Measurements from ENCODE around the gene WDR55. TPM values are rescaled to one million over a fixed set of nuclear protein-coding genes. Genes with fewer than 3 reads are reported as not detected.
A peak's percentile ranks its signal among the peaks of the same experiment; 100 is the strongest.
"Not testable (repeated sequence)": the region's sequence is repeated elsewhere in the genome, so short reads cannot be mapped to it uniquely, and the experiment has no call there.

WDR55 gene
- total and polyA plus RNA-seq, 2 of the 13 experiments (the other 11 are each of a cell fraction or from before 2014, with no cell fraction given), result 17.7 to 18.2 TPM

DNA sequence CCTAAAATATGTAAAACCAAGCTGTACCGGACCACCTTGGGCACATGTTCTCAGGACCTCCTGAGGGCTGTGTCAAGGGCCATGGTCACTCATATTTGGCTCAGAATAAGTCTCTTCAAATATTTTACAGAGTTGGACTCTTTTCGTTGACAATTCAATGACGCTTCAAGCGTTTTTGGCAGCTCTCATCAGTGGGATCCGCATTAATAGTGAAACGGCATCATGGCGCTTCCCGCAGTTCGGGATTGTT is 25.9 kb upstream of the WDR55 start:
- Histone ChIP-seq H3K36me3 (replicated peaks in 1 of 2; ENCODE audit: control insufficient read depth in 1 of 2, insufficient read depth in 2 of 2, low read length in 2 of 2) (peaks cover 8 to 16% of the 10 kb centered on the region in 2 experiments; a peak in 3 of 5 replicates), H3K4me1 (ENCODE audit: insufficient read depth, low read length) (peaks cover 73% of the 10 kb centered on the region), H3K4me2 (ENCODE audit: low read depth, low read length) (peak overlapping the region; percentile 88), H3K79me2 (ENCODE audit: insufficient read depth, low read length) (peaks cover 23% of the 10 kb centered on the region), H3K27ac (ENCODE audit: extremely low read length, insufficient read depth, low read length) (peak overlapping the region; percentile 94), H3K9ac (ENCODE audit: insufficient read depth, low read depth, low read length) (peak overlapping the region; percentile 78), H3K4me3 (replicated peaks in 1 of 3; ENCODE audit: insufficient read depth in 1 of 3, low read depth in 2 of 3, low read length in 3 of 3) (peak overlapping the region; percentile 44 to 60 (median 58); a peak in 5 of 6 replicates)
- FAIRE-seq; H3K9me3 ChIP-seq (ENCODE audit: low read length); H2AFZ ChIP-seq (ENCODE audit: low read length); BruUV-seq (replicated peaks); DNase-seq (ENCODE audit: low spot score); in situ Hi-C loops (cut with HindIII; ENCODE audit: extremely low pct_ligation_motif_present, low pct_unique_long_range_greater_than_20kb); ATAC-seq; H4K20me1 ChIP-seq (ENCODE audit: insufficient read depth, low read length); H3K27me3 ChIP-seq (ENCODE audit: control insufficient read depth in 1 of 2, insufficient read depth in 2 of 2, low read length in 2 of 2): not testable (repeated sequence)
- CTCF ChIA-PET (ENCODE audit: low intra/inter-chr PET ratio, low total read pairs), result interaction anchor here (1.4 kb wide), 1 partner anchor 63 kb away, joined by 7 read pairs; no protein-coding TSS in a partner anchor
- POLR2A ChIA-PET, result interaction anchor here (1.1 to 6.5 kb wide), 14 partner anchors 9 to 293 kb away, joined by 4 to 84 read pairs (median 8); partner anchors contain the start of genes ANKHD1, EIF4EBP3, HARS1 and HARS2
- 0% methylated on average over 9 of the region's 9 CpGs for WGBS (ENCODE audit: low lambda C conversion rate)
- intact Hi-C loops (cut with micrococcal nuclease; ENCODE audit: unreplicated experiment), result loop anchor here (1.0 to 2.0 kb wide), 3 partner anchors 52 to 92 kb away; partner anchors contain the start of genes EIF4EBP3, HARS1 and HARS2
- TF ChIP-seq ZNF317 (CRISPR knock-in tag; IDR thresholded peaks at IDR 0.05) (peak; percentile 48; the same call in 1 of the 2 replicates), ELF4 (CRISPR knock-in tag; IDR thresholded peaks at IDR 0.05; ENCODE audit: borderline replicate concordance) (peak; percentile 60; the same call in 1 of the 2 replicates), ZC3H4 (CRISPR knock-in tag; IDR thresholded peaks at IDR 0.05; ENCODE audit: borderline replicate concordance) (peak; percentile 79; the same call in 1 of the 2 replicates), CREB1 (IDR thresholded peaks at IDR 0.05) (0 out of 2 replicates have a peak, but pooled peaks have one; percentile 70), CREB1 (CRISPR knock-in tag; IDR thresholded peaks at IDR 0.05) (peak; percentile 75), NAIF1 (CRISPR knock-in tag; IDR thresholded peaks at IDR 0.05; ENCODE audit: borderline replicate concordance) (peak; percentile 51; the same call in 1 of the 2 replicates), POLR2A (IDR thresholded peaks at IDR 0.05; ENCODE audit: insufficient read depth in 1 of 2, low read depth in 2 of 2, low read length in 2 of 2) (peak in 1 of 2 experiments; percentile 73; a peak in 1 of 4 replicates), POLR2G (IDR thresholded peaks at IDR 0.05; ENCODE audit: low read depth, low read length) (peak; percentile 54; the same call in 1 of the 2 replicates), ZNF572 (CRISPR knock-in tag; IDR thresholded peaks at IDR 0.05) (0 out of 2 replicates have a peak, but pooled peaks have one; percentile 0), ZNF33A (CRISPR knock-in tag; IDR thresholded peaks at IDR 0.05; ENCODE audit: borderline replicate concordance) (peak; percentile 2; the same call in 1 of the 2 replicates), NFRKB (IDR thresholded peaks at IDR 0.05) (0 out of 2 replicates have a peak, but pooled peaks have one; percentile 47), ZMYM2 (CRISPR knock-in tag; IDR thresholded peaks at IDR 0.05) (0 out of 2 replicates have a peak, but pooled peaks have one; percentile 8), ZNF644 (CRISPR knock-in tag; IDR thresholded peaks at IDR 0.05; ENCODE audit: low read depth) (peak; percentile 78), ASH2L (IDR thresholded peaks at IDR 0.05; ENCODE audit: insufficient read length, low read depth, low read length) (peak; percentile 78), ZNF24 (IDR thresholded peaks at IDR 0.05) (0 out of 2 replicates have a peak, but pooled peaks have one; percentile 36), KDM6A (CRISPR knock-in tag; IDR thresholded peaks at IDR 0.05; ENCODE audit: low read depth) (0 out of 2 replicates have a peak, but pooled peaks have one; percentile 93)
- TF ChIP-seq, protein P1, sequence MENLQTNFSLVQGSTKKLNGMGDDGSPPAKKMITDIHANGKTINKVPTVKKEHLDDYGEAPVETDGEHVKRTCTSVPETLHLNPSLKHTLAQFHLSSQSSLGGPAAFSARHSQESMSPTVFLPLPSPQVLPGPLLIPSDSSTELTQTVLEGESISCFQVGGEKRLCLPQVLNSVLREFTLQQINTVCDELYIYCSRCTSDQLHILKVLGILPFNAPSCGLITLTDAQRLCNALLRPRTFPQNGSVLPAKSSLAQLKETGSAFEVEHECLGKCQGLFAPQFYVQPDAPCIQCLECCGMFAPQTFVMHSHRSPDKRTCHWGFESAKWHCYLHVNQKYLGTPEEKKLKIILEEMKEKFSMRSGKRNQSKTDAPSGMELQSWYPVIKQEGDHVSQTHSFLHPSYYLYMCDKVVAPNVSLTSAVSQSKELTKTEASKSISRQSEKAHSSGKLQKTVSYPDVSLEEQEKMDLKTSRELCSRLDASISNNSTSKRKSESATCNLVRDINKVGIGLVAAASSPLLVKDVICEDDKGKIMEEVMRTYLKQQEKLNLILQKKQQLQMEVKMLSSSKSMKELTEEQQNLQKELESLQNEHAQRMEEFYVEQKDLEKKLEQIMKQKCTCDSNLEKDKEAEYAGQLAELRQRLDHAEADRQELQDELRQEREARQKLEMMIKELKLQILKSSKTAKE (CRISPR knock-in tag; IDR thresholded peaks at IDR 0.05; ENCODE audit: borderline replicate concordance), result peak; percentile 3; the same call in 1 of the 2 replicates
- TF ChIP-seq, protein P2, sequence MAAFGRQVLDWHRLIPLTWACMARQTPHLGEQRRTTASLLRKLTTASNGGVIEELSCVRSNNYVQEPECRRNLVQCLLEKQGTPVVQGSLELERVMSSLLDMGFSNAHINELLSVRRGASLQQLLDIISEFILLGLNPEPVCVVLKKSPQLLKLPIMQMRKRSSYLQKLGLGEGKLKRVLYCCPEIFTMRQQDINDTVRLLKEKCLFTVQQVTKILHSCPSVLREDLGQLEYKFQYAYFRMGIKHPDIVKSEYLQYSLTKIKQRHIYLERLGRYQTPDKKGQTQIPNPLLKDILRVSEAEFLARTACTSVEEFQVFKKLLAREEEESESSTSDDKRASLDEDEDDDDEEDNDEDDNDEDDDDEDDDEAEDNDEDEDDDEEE (CRISPR knock-in tag; IDR thresholded peaks at IDR 0.05), result peak; percentile 48; the same call in 1 of the 2 replicates
- TF ChIP-seq, protein P3, sequence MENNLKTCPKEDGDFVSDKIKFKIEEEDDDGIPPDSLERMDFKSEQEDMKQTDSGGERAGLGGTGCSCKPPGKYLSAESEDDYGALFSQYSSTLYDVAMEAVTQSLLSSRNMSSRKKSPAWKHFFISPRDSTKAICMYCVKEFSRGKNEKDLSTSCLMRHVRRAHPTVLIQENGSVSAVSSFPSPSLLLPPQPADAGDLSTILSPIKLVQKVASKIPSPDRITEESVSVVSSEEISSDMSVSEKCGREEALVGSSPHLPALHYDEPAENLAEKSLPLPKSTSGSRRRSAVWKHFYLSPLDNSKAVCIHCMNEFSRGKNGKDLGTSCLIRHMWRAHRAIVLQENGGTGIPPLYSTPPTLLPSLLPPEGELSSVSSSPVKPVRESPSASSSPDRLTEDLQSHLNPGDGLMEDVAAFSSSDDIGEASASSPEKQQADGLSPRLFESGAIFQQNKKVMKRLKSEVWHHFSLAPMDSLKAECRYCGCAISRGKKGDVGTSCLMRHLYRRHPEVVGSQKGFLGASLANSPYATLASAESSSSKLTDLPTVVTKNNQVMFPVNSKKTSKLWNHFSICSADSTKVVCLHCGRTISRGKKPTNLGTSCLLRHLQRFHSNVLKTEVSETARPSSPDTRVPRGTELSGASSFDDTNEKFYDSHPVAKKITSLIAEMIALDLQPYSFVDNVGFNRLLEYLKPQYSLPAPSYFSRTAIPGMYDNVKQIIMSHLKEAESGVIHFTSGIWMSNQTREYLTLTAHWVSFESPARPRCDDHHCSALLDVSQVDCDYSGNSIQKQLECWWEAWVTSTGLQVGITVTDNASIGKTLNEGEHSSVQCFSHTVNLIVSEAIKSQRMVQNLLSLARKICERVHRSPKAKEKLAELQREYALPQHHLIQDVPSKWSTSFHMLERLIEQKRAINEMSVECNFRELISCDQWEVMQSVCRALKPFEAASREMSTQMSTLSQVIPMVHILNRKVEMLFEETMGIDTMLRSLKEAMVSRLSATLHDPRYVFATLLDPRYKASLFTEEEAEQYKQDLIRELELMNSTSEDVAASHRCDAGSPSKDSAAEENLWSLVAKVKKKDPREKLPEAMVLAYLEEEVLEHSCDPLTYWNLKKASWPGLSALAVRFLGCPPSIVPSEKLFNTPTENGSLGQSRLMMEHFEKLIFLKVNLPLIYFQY (CRISPR knock-in tag; IDR thresholded peaks at IDR 0.05; ENCODE audit: borderline replicate concordance), result peak; percentile 9; the same call in 1 of the 2 replicates

Data from HepG2 (cell line).